Duodenal mucosa (tissue), 2 donors: ENCODE results near the gene ZDHHC1.

Experiments
- H3K27ac ChIP-seq: one replicate; pipeline ENCODE4 v1.7.0; 2013; ENCODE audit warnings: low read depth, low read length
- H3K27me3 ChIP-seq, 2 donors: one replicate each; pipeline ENCODE4 v1.7.0; 2013; ENCODE audit warnings: low read length in 2 of 2, control low read depth in 1 of 2; ENCODE audit not compliant: insufficient read depth in 2 of 2, control insufficient read depth in 1 of 2
- H3K36me3 ChIP-seq, 2 donors: one replicate each; pipeline ENCODE4 v1.7.0; 2013; ENCODE audit warnings: low read length in 2 of 2, control low read depth in 1 of 2; ENCODE audit not compliant: insufficient read depth in 2 of 2, control insufficient read depth in 1 of 2
- H3K4me1 ChIP-seq, 2 donors: one replicate each; pipeline ENCODE4 v1.7.0; 2013; ENCODE audit warnings: low read length in 2 of 2, control low read depth in 1 of 2; ENCODE audit not compliant: insufficient read depth in 2 of 2, control insufficient read depth in 1 of 2
- H3K4me3 ChIP-seq, 2 donors: one replicate each; pipeline ENCODE4 v1.7.0; 2013; ENCODE audit warnings: low read length in 2 of 2, low read depth in 1 of 2
- H3K9ac ChIP-seq, 2 donors: one replicate each; pipeline ENCODE4 v1.7.0; 2013; ENCODE audit warnings: low read length in 2 of 2, low read depth in 1 of 2
- H3K9me3 ChIP-seq, 2 donors: one replicate each; pipeline ENCODE4 v1.7.0; 2013; ENCODE audit warnings: low read length in 2 of 2, control low read depth in 1 of 2; ENCODE audit not compliant: control insufficient read depth in 1 of 2

ZDHHC1 gene

GRCh38 chr16:67459066-67459860 is 43.0 kb upstream of the ZDHHC1 start:
- H3K9me3 ChIP-seq, result no peaks in the 10 kb centered on the region
- peaks cover 77 to 87% of the 10 kb centered on the region in 2 donors for H3K4me1 ChIP-seq
- H3K9ac ChIP-seq, result peak overlapping the region; percentile 55 to 94
- H3K36me3 ChIP-seq, result no peaks in the 10 kb centered on the region
- no peaks in the 10 kb centered on the region for H3K27me3 ChIP-seq
- H3K27ac ChIP-seq, result peak overlapping the region; percentile 90
- peak overlapping the region; percentile 46 to 62 for H3K4me3 ChIP-seq

DNA sequence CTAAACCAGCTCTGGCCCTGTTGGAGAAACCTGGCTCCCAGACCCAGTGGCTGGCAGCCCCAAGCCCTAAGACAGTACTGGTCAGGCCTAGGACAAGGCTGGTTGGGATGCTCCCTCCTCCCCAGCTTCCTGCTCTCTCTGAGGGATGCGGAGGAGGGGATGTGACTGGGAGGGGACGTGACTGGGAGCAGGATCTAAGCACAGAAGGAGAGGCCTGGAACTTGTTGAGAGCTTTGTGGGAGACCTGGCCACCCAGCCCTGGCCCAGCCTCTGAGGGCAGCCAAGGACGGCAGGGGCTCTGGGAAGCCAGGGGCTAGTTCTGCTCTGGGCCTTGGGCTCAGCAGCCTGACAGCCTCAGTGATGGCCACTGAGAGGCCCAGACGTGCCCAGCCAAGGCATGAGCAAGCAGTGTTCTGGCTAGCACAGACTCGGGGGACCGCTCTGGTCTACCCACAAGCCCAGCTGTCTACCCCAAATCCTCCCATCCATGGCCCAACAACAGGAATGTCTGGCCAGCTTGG is 41.9 kb upstream of the ZDHHC1 start:
- H3K27ac ChIP-seq, result peak overlapping the region; percentile 90
- no peaks in the 10 kb centered on the region for H3K9me3 ChIP-seq
- peaks cover 4% of the 10 kb centered on the region in 2 donors for H3K36me3 ChIP-seq
- H3K9ac ChIP-seq, result peak overlapping the region; percentile 55 to 94
- H3K4me1 ChIP-seq, result peaks cover 81 to 87% of the 10 kb centered on the region in 2 donors
- no peaks in the 10 kb centered on the region for H3K27me3 ChIP-seq
- H3K4me3 ChIP-seq, result peak overlapping the region; percentile 46 to 62

- Histone ChIP-seq H3K27ac (no peak overlapping the region), H3K9me3 (no peaks in the 10 kb centered on the region), H3K4me3 (peak overlapping the region in 1 of 2 donors; percentile 62), H3K36me3 (peaks cover 7 to 10% of the 10 kb centered on the region in 2 donors), H3K4me1 (peaks cover 83 to 87% of the 10 kb centered on the region in 2 donors), H3K27me3 (no peaks in the 10 kb centered on the region), H3K9ac (peak overlapping the region; percentile 55 to 94)
Measured at GRCh38 chr16:67457611-67458010, 41.3 kb upstream of the ZDHHC1 start.

DNA sequence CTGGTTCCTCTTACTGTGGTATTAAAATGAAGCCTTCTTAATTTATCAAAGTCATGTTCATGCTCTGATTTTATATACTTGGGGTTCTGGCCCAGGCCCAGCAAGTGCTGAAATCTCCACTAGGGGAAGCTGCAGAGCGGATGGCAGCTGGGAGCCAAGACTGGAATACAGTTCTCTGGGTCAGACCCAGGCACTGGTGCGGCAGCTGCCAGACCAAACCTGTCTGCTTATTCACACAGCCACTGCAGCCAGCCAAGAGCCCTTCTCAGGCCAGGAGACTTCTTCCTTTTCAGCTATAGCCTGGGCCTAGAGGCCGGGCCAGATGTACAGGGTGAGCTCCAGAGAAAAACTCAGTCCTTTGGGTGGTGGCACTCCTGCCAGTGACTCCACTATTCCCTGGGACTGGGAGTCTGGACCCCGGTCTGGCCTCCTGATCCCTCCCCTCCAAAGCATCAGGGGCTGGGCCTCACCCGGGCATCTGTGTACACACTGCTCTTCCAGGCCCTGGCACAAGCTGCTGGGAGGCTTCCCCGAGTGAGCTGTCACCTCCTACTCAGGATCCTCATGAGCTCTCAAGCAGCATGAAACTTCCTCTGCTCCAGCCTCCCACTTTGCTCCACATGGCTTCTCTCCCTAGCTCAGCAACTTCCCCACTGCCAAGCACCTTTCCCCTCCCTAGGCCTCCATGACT is 40.3 kb upstream of the ZDHHC1 start:
- Histone ChIP-seq H3K36me3 (peaks cover 7 to 20% of the 10 kb centered on the region in 2 donors), H3K27ac (peak overlapping the region; percentile 47)

GRCh38 chr16:67454852-67455251 is 38.6 kb upstream of the ZDHHC1 start:
- Histone ChIP-seq H3K36me3 (peaks cover 7 to 31% of the 10 kb centered on the region in 2 donors), H3K27me3 (no peaks in the 10 kb centered on the region), H3K4me3 (no peak overlapping the region), H3K9me3 (no peaks in the 10 kb centered on the region), H3K27ac (no peak overlapping the region), H3K4me1 (peaks cover 83 to 92% of the 10 kb centered on the region in 2 donors), H3K9ac (peak overlapping the region in 1 of 2 donors; percentile 18)

More for the DNA sequence above, 40.3 kb upstream of the ZDHHC1 start:
- H3K4me1 ChIP-seq, result peaks cover 85 to 93% of the 10 kb centered on the region in 2 donors
- H3K9me3 ChIP-seq, result no peaks in the 10 kb centered on the region
- no peaks in the 10 kb centered on the region for H3K27me3 ChIP-seq
- H3K9ac ChIP-seq, result peak overlapping the region; percentile 39 to 54
- peak overlapping the region in 1 of 2 donors; percentile 62 for H3K4me3 ChIP-seq

GRCh38 chr16:67454104-67454503 is 37.8 kb upstream of the ZDHHC1 start:
- Histone ChIP-seq H3K9me3 (no peaks in the 10 kb centered on the region), H3K4me1 (peaks cover 83 to 92% of the 10 kb centered on the region in 2 donors), H3K9ac (peak overlapping the region in 1 of 2 donors; percentile 8), H3K36me3 (peaks cover 7 to 39% of the 10 kb centered on the region in 2 donors), H3K27me3 (no peaks in the 10 kb centered on the region), H3K27ac (no peak overlapping the region), H3K4me3 (no peak overlapping the region)

GRCh38 chr16:67451704-67452435 is 35.6 kb upstream of the ZDHHC1 start:
- Histone ChIP-seq H3K4me1 (peaks cover 83 to 90% of the 10 kb centered on the region in 2 donors), H3K9ac (peak overlapping the region; percentile 58 to 69), H3K36me3 (peaks cover 7 to 39% of the 10 kb centered on the region in 2 donors)

GRCh38 chr16:67451061-67451703 is 34.9 kb upstream of the ZDHHC1 start:
- Histone ChIP-seq H3K36me3 (peaks cover 7 to 43% of the 10 kb centered on the region in 2 donors), H3K4me3 (no peak overlapping the region), H3K9ac (peak overlapping the region; percentile 58 to 69), H3K27me3 (no peaks in the 10 kb centered on the region), H3K4me1 (peaks cover 84 to 90% of the 10 kb centered on the region in 2 donors), H3K27ac (peak overlapping the region; percentile 81), H3K9me3 (no peaks in the 10 kb centered on the region)

More at GRCh38 chr16:67451704-67452435, 35.6 kb upstream of the ZDHHC1 start:
- Histone ChIP-seq H3K9me3 (no peaks in the 10 kb centered on the region), H3K27me3 (no peaks in the 10 kb centered on the region), H3K27ac (peak overlapping the region; percentile 81), H3K4me3 (no peak overlapping the region)

DNA sequence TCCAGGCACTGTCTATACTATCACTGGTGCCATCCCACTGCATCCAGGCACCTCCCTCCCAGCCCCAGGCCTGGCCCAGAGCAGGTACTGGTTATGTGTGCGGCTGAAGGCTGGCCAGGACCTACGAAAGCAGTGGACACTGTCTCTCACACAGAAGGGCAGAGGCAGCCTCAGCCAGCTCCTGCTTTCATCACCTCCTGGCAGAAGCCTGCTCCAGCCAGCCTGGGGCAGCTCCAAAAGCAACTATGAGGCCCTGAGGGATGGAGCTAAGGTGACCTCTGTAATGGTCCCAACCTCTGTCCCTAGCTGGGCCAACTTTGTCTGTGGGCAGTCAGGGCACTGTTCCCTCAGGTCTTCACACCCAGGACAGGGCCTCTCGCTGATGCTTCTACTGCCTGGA is 33.5 kb upstream of the ZDHHC1 start:
- Histone ChIP-seq H3K9ac (peak overlapping the region in 1 of 2 donors; percentile 41), H3K9me3 (no peaks in the 10 kb centered on the region), H3K36me3 (peaks cover 11 to 53% of the 10 kb centered on the region in 2 donors), H3K27ac (no peak overlapping the region), H3K4me3 (no peak overlapping the region), H3K4me1 (peaks cover 95 to 97% of the 10 kb centered on the region in 2 donors), H3K27me3 (no peaks in the 10 kb centered on the region)
